ENCODE results near the gene ERICH6B.
"Not testable (repeated sequence)": the region's sequence is repeated elsewhere in the genome, so short reads cannot be mapped to it uniquely, and the experiment has no call there.

Gene ERICH6B

DNA sequence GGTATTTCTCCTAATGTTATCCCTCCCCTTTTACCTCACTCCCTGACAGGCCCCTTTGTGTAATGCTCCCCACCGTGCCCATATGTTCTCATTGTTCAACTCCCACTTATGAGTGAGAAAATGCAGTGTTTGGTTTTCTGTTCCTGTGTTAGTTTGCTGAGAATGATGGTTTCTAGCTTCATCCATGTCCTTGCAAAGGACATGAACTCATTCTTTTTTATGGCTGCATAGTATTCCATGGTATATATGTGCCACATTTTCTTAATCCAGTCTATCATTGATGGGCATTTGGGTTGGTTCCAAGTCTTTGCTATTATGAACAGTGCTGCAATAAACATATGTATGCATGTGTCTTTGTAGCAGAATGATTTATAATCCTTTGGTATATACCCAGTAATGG is 19.8 kb upstream of the ERICH6B start:
- H3K9ac ChIP-seq (ENCODE audit: low read length); H3K79me2 ChIP-seq (ENCODE audit: insufficient read depth, low read length); H3K4me3 ChIP-seq (ENCODE audit: insufficient read depth, low read length, poor library complexity, severe bottlenecking); H4K20me1 ChIP-seq (ENCODE audit: low read depth, low read length); H3K9me3 ChIP-seq (ENCODE audit: insufficient read depth, low read length); H3K27me3 ChIP-seq (ENCODE audit: low read length); H3F3A ChIP-seq (ENCODE audit: insufficient read depth); H3K4me2 ChIP-seq (ENCODE audit: low read depth, low read length, poor library complexity, severe bottlenecking); H3K36me3 ChIP-seq (ENCODE audit: low read length); H2AFZ ChIP-seq (ENCODE audit: low read depth, low read length, severe bottlenecking); H3K27ac ChIP-seq (ENCODE audit: low read depth, low read length); H3K9me2 ChIP-seq (replicated peaks; ENCODE audit: insufficient read depth, low read length): not testable (repeated sequence)

DNA sequence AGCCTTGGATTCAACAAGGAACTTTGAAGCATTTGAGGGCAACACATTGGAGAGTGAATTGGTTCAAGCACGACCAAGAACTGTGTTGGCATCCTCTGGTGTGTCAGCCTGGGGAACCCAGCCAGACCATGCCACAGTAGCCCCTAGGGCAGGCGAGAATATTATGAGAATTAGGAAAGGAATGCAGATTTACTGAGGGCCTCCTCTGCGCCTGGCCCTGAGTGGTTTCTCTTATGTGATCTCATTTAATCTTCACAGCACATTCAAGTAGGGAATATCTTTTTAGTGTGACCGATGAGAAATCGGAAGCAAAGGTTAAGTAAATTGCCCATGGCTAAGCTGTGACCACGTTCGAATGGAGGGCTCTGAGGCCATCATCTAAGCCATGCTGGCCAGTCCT is 15.3 kb upstream of the ERICH6B start:
- Histone ChIP-seq H3K9ac (ENCODE audit: low read length) (no peak overlapping the region), H3K27me3 (ENCODE audit: low read length) (no peaks in the 10 kb centered on the region), H3K79me2 (ENCODE audit: insufficient read depth, low read length) (no peaks in the 10 kb centered on the region), H4K20me1 (ENCODE audit: low read depth, low read length) (no peaks in the 10 kb centered on the region), H3K9me3 (ENCODE audit: insufficient read depth, low read length) (no peaks in the 10 kb centered on the region), H3F3A (ENCODE audit: insufficient read depth) (no peaks in the 10 kb centered on the region), H3K27ac (ENCODE audit: low read depth, low read length) (no peak overlapping the region), H3K4me2 (ENCODE audit: low read depth, low read length, poor library complexity, severe bottlenecking) (no peak overlapping the region), H2AFZ (ENCODE audit: low read depth, low read length, severe bottlenecking) (no peak overlapping the region), H3K9me2 (replicated peaks; ENCODE audit: insufficient read depth, low read length) (no peaks in the 10 kb centered on the region), H3K4me3 (ENCODE audit: insufficient read depth, low read length, poor library complexity, severe bottlenecking) (no peak overlapping the region), H3K36me3 (ENCODE audit: low read length) (no peaks in the 10 kb centered on the region)
- TF ChIP-seq, protein P1, sequence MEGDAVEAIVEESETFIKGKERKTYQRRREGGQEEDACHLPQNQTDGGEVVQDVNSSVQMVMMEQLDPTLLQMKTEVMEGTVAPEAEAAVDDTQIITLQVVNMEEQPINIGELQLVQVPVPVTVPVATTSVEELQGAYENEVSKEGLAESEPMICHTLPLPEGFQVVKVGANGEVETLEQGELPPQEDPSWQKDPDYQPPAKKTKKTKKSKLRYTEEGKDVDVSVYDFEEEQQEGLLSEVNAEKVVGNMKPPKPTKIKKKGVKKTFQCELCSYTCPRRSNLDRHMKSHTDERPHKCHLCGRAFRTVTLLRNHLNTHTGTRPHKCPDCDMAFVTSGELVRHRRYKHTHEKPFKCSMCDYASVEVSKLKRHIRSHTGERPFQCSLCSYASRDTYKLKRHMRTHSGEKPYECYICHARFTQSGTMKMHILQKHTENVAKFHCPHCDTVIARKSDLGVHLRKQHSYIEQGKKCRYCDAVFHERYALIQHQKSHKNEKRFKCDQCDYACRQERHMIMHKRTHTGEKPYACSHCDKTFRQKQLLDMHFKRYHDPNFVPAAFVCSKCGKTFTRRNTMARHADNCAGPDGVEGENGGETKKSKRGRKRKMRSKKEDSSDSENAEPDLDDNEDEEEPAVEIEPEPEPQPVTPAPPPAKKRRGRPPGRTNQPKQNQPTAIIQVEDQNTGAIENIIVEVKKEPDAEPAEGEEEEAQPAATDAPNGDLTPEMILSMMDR (IDR thresholded peaks at IDR 0.05; ENCODE audit: insufficient read depth, low read length, poor library complexity, severe bottlenecking), result no peak
- no peak for TF ChIP-seq EZH2phosphoT487 (conservative IDR thresholded peaks at IDR 0.05; ENCODE audit: low read length)

DNA sequence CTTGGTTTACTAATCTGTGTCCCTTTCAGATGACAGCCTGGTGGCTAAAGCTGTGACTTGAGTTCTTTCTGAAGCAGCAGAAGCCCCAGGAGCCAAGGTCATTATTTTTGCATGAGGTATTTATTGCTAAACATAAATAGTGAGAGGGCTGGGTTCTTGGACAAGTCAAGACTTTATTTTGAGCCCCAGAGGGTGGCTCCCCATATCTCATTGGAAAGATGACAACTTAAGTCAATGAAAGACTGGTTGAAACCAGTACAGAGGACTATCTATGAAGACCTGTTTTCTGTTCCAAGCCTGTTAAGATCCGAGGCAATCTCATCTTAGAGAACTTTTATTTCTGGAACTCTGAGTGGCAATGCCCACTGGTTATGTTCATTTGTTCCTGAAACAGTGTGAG is 14.4 kb upstream of the ERICH6B start:
- Histone ChIP-seq H3K27me3 (ENCODE audit: low read length) (no peaks in the 10 kb centered on the region), H3F3A (ENCODE audit: insufficient read depth) (no peaks in the 10 kb centered on the region), H3K36me3 (ENCODE audit: low read length) (no peaks in the 10 kb centered on the region), H2AFZ (ENCODE audit: low read depth, low read length, severe bottlenecking) (no peak overlapping the region), H3K4me3 (ENCODE audit: insufficient read depth, low read length, poor library complexity, severe bottlenecking) (no peak overlapping the region), H3K4me2 (ENCODE audit: low read depth, low read length, poor library complexity, severe bottlenecking) (no peak overlapping the region), H4K20me1 (ENCODE audit: low read depth, low read length) (no peaks in the 10 kb centered on the region), H3K9ac (ENCODE audit: low read length) (no peak overlapping the region), H3K27ac (ENCODE audit: low read depth, low read length) (no peak overlapping the region), H3K79me2 (ENCODE audit: insufficient read depth, low read length) (no peaks in the 10 kb centered on the region), H3K9me2 (replicated peaks; ENCODE audit: insufficient read depth, low read length) (no peaks in the 10 kb centered on the region), H3K9me3 (ENCODE audit: insufficient read depth, low read length) (no peaks in the 10 kb centered on the region)
- TF ChIP-seq, protein P1 (IDR thresholded peaks at IDR 0.05; ENCODE audit: insufficient read depth, low read length, poor library complexity, severe bottlenecking), result no peak
- TF ChIP-seq EZH2phosphoT487 (conservative IDR thresholded peaks at IDR 0.05; ENCODE audit: low read length), result no peak

DNA sequence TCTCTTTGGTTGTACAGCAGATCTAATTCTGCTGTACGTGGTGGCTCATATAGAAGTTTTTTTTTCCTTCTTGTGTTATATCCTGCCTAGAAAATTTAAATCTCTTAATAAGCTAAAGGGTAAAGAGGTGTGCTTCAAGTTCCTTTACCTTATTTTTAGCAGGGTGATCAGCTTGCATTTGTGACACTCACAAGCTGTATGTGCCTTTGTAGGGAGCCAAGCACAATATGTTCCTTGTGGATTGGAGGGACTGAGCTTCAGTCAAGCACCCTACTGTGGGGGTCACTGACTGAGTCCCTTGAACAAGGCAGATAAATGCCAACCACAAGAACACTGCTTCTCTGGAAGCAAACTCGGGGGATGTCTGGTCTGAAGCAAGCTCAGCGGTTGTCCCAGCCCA is 12.6 kb upstream of the ERICH6B start:
- H3K4me3 ChIP-seq (ENCODE audit: insufficient read depth, low read length, poor library complexity, severe bottlenecking), result no peak overlapping the region
- no peaks in the 10 kb centered on the region for H3K36me3 ChIP-seq (ENCODE audit: low read length)
- H3K9me3 ChIP-seq (ENCODE audit: insufficient read depth, low read length), result no peaks in the 10 kb centered on the region
- no peak overlapping the region for H3K4me2 ChIP-seq (ENCODE audit: low read depth, low read length, poor library complexity, severe bottlenecking)
- H3K9ac ChIP-seq (ENCODE audit: low read length), result no peak overlapping the region
- no peaks in the 10 kb centered on the region for H4K20me1 ChIP-seq (ENCODE audit: low read depth, low read length)
- no peaks in the 10 kb centered on the region for H3F3A ChIP-seq (ENCODE audit: insufficient read depth)
- no peaks in the 10 kb centered on the region for H3K27me3 ChIP-seq (ENCODE audit: low read length)
- H2AFZ ChIP-seq (ENCODE audit: low read depth, low read length, severe bottlenecking), result no peak overlapping the region
- TF ChIP-seq EZH2phosphoT487 (conservative IDR thresholded peaks at IDR 0.05; ENCODE audit: low read length), result no peak
- TF ChIP-seq, protein P1 (IDR thresholded peaks at IDR 0.05; ENCODE audit: insufficient read depth, low read length, poor library complexity, severe bottlenecking), result no peak
- no peaks in the 10 kb centered on the region for H3K79me2 ChIP-seq (ENCODE audit: insufficient read depth, low read length)
- H3K27ac ChIP-seq (ENCODE audit: low read depth, low read length), result no peak overlapping the region
- H3K9me2 ChIP-seq (replicated peaks; ENCODE audit: insufficient read depth, low read length), result no peaks in the 10 kb centered on the region

Measured in SU-DHL-6 (cell line).